Esophagus muscularis mucosa (tissue), 4 donors: ENCODE measurements around the gene TBC1D22A. TPM values are rescaled to one million over a fixed set of nuclear protein-coding genes. Genes with fewer than 3 reads are reported as not detected.
A peak's percentile ranks its signal among the peaks of the same experiment; 100 is the strongest.

ENCODE experiments used
- DNase-seq: peaks from one replicate; pipeline ENCODE4 v3.0.0-alpha.2; 2017; ENCODE audit errors: extremely low spot score
- H3K27ac ChIP-seq, 4 donors: fragments of 200-600 bp; sonication (generic); replicated peaks in 1 of 4; 1 replicate in 3 of 4; 2 replicates in 1 of 4; pipeline ENCODE4 v1.5.1; 2016 to 2019; ENCODE audit warnings: mild to moderate bottlenecking in 1 of 4
- H3K27me3 ChIP-seq, 4 donors: fragments of 200-600 bp; sonication (generic); one replicate each; pipeline versions ENCODE4 v1.5.1 to v1.6.0; 2016 to 2019
- H3K36me3 ChIP-seq, 4 donors: fragments of 200-600 bp; sonication (generic); one replicate each; pipeline ENCODE4 v1.5.1; 2016 to 2019
- H3K4me1 ChIP-seq, 4 donors: fragments of 200-600 bp; sonication (generic); one replicate each; pipeline ENCODE4 v1.5.1; 2016 to 2019
- H3K4me3 ChIP-seq, 4 donors: fragments of 200-600 bp; sonication (generic); 1 replicate in 2 of 4; 2 replicates in 2 of 4; pipeline ENCODE4 v1.5.1; 2016 to 2019; ENCODE audit warnings: mild to moderate bottlenecking in 4 of 4, moderate library complexity in 1 of 4
- H3K9me3 ChIP-seq, 4 donors: fragments of 200-600 bp; sonication (generic); 1 replicate in 3 of 4; 2 replicates in 1 of 4; pipeline ENCODE4 v1.5.1; 2016 to 2019
- EP300 ChIP-seq: sonication (generic); formaldehyde crosslinking; IDR thresholded peaks from one replicate; pipeline ENCODE4 v1.6.1; 2017; ENCODE audit warnings: antibody characterized with exemption
- POLR2A ChIP-seq: fragments of 450-650 bp; IDR thresholded peaks from one replicate; pipeline ENCODE4 v1.6.1; 2017; ENCODE audit warnings: antibody characterized with exemption, moderate library complexity, mild to moderate bottlenecking, low read depth
- POLR2AphosphoS5 ChIP-seq, 2 donors: sonication (generic); formaldehyde crosslinking; IDR thresholded peaks; one replicate each; pipeline ENCODE4 v1.6.1; 2017; ENCODE audit warnings: antibody characterized with exemption in 2 of 2
- WGBS: methylation state at CpG from one replicate; pipeline ENCODE4 v1.1.5; 2018; 5-methylcytosine and 5-hydroxymethylcytosine counted together
- intact Hi-C: fragments of 100-400 bp; cut with DNase I; formaldehyde crosslinking; loops from one replicate; pipeline ENCODE4 v1.15.1; 2023
- total RNA-seq, 4 donors: library from RNA; depleted of rRNA; stranded (reverse); fragments of >200 nt; gene quantifications; one replicate each; pipeline versions ENCODE4 v1.1.0 to v1.2.1, GENCODE V29; 2016
- TF ChIP-seq, protein P1 (sequence below), 3 experiments: fragments of 200-600 bp in 2 of 3; fragments of 450-650 bp in 1 of 3; sonication (generic) in 2 of 3; IDR thresholded peaks; one replicate each; pipeline ENCODE4 v1.5.1; 2017 to 2019; ENCODE audit warnings: antibody characterized with exemption in 3 of 3, mild to moderate bottlenecking in 2 of 3, moderate library complexity in 1 of 3

TBC1D22A gene
- total RNA-seq, 4 donors from 2014 or later, result 15.2 to 20.7 (median 18.8) TPM

DNA sequence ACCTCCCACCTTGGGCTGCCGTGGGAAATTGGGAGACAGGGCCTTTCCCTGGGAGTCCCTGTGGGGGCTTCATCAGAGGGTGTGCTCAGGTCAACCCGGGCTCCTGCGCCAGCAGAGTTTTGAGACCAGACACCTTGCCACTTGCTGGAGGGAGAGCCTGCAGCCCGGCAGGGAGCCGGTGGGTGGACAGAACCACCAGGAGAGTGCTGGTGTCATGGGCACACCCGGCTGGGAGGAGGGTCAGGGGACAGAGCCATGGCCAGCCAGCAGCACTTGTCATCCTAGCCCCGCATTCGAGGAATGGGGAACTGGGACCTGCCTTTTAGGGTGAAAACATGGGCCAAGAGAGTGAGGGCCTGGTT, 209.3 kb downstream of the TBC1D22A start:
- Histone ChIP-seq H3K4me1 (peaks cover 8 to 25% (median 19%) of the 10 kb centered on the region in 4 donors), H3K4me3 (no peak overlapping the region), H3K27me3 (no peaks in the 10 kb centered on the region), H3K9me3 (no peaks in the 10 kb centered on the region), H3K27ac (peak overlapping the region; percentile 13 to 70 (median 50)), H3K36me3 (peaks cover 0 to 27% (median 20%) of the 10 kb centered on the region in 4 donors)
- TF ChIP-seq, protein P1, sequence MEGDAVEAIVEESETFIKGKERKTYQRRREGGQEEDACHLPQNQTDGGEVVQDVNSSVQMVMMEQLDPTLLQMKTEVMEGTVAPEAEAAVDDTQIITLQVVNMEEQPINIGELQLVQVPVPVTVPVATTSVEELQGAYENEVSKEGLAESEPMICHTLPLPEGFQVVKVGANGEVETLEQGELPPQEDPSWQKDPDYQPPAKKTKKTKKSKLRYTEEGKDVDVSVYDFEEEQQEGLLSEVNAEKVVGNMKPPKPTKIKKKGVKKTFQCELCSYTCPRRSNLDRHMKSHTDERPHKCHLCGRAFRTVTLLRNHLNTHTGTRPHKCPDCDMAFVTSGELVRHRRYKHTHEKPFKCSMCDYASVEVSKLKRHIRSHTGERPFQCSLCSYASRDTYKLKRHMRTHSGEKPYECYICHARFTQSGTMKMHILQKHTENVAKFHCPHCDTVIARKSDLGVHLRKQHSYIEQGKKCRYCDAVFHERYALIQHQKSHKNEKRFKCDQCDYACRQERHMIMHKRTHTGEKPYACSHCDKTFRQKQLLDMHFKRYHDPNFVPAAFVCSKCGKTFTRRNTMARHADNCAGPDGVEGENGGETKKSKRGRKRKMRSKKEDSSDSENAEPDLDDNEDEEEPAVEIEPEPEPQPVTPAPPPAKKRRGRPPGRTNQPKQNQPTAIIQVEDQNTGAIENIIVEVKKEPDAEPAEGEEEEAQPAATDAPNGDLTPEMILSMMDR (IDR thresholded peaks at IDR 0.05), result no peak
- TF ChIP-seq POLR2AphosphoS5 (IDR thresholded peaks at IDR 0.05) (no peak), POLR2A (no peak), EP300 (no peak)
- no CpG with 5 or more reads among the region's 8 CpGs for WGBS
- intact Hi-C loops, result no loop called here
- DNase-seq, result no peak

GRCh38 chr22:46972256-46972655, 209.8 kb downstream of the TBC1D22A start:
- H3K9me3 ChIP-seq, result no peaks in the 10 kb centered on the region
- intact Hi-C loops, result no loop called here

DNA sequence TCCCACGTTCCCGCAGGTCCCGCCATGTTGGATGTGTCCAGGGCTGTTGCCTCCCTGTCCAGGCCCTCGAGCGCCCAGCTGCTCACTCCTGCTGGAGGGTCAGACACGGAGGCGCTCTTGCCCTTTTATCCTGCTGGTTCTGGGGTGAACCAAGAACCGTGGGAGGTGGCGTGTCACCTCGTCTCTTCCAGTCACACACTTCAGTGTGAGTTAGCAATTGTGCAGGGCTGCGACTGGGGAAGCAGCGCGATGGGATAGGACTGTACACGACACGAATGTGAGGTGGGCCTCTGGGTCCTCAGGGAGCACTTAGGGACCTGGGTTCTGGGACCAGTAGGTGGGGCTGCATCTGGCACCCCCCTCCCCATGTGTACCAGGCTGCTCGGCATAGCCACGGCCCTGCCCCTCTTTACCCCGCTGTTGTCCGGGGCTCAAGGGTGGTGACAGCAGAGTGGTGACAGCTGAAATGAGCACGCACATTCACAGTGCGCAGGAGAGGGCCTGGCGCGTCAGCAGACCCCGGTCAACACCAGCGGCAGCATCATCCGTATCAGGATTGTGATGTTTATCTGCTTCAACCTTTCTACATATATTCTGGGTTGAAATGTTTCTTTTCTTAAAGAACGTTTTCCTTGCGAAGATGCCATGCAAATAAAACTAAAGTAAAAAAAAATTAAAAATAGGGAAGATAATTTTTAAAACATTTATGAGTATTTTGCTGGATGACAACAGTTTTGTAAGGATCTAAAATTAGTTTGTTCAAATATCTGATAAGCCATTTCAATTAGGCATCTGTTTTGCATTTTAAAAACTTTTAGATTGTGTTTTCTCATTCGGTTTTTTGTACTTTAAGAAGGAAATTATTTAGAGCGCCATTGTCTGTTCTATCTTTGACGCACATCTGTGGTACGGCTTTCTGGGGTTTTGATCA, 210.7 kb downstream of the TBC1D22A start:
- intact Hi-C loops, result no loop called here
- Histone ChIP-seq H3K4me3 (no peak overlapping the region), H3K27ac (no peak overlapping the region), H3K36me3 (peaks cover 0 to 39% (median 20%) of the 10 kb centered on the region in 4 donors), H3K4me1 (peaks cover 8 to 25% (median 19%) of the 10 kb centered on the region in 4 donors), H3K9me3 (no peaks in the 10 kb centered on the region), H3K27me3 (no peaks in the 10 kb centered on the region)
- no peak for DNase-seq
- TF ChIP-seq POLR2AphosphoS5 (IDR thresholded peaks at IDR 0.05) (no peak), EP300 (no peak), POLR2A (no peak)
- TF ChIP-seq, protein P1 (IDR thresholded peaks at IDR 0.05), result no peak
- 98% methylated on average over 27 of the region's 32 CpGs for WGBS

More at GRCh38 chr22:46972256-46972655, 209.8 kb downstream of the TBC1D22A start:
- Histone ChIP-seq H3K4me3 (no peak overlapping the region), H3K36me3 (peaks cover 0 to 32% (median 20%) of the 10 kb centered on the region in 4 donors), H3K4me1 (peaks cover 8 to 25% (median 19%) of the 10 kb centered on the region in 4 donors), H3K27ac (peak overlapping the region in 1 of 4 donors; percentile 70), H3K27me3 (no peaks in the 10 kb centered on the region)
- TF ChIP-seq, protein P1 (IDR thresholded peaks at IDR 0.05), result no peak
- no peak for TF ChIP-seq EP300
- TF ChIP-seq POLR2A, result no peak
- TF ChIP-seq POLR2AphosphoS5 (IDR thresholded peaks at IDR 0.05), result no peak
- DNase-seq, result no peak
- 95% methylated on average over 17 of the region's 17 CpGs for WGBS

DNA sequence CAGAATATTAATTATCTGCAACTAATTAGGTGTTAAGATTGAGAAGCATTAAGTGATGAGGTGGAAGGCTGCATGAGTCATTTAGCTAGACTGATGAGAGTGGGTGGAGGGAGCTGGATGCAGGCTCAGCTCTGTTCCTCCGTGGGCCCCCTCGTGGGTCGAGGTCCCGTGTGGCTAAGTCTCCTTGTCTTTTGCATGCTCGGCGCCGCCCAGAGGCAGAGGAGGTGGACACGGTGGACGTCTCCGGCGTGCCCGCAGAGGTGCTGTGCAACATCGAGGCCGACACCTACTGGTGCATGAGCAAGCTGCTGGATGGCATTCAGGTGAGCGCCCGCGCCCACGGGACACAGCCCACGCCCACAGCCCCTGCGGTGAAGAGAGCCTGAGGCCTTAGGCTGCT, 211.6 kb downstream of the TBC1D22A start:
- no peak overlapping the region for H3K27ac ChIP-seq
- no peaks in the 10 kb centered on the region for H3K9me3 ChIP-seq
- no peak overlapping the region for H3K4me3 ChIP-seq
- DNase-seq, result no peak
- H3K36me3 ChIP-seq, result peaks cover 0 to 39% (median 23%) of the 10 kb centered on the region in 4 donors
- H3K4me1 ChIP-seq, result peaks cover 8 to 25% (median 19%) of the 10 kb centered on the region in 4 donors
- no peaks in the 10 kb centered on the region for H3K27me3 ChIP-seq
- TF ChIP-seq POLR2AphosphoS5 (IDR thresholded peaks at IDR 0.05), result no peak
- no peak for TF ChIP-seq EP300
- TF ChIP-seq, protein P1 (IDR thresholded peaks at IDR 0.05), result no peak
- TF ChIP-seq POLR2A, result no peak
- intact Hi-C loops, result no loop called here
- WGBS, result 93% methylated on average over 20 of the region's 20 CpGs
